ENCODE data around the gene TYW1B. TPM values are rescaled to one million over a fixed set of nuclear protein-coding genes. Genes with fewer than 3 reads are reported as not detected.
"Not testable (repeated sequence)": the region's sequence is repeated elsewhere in the genome, so short reads cannot be mapped to it uniquely, and the experiment has no call there.

Gene TYW1B
- total and polyA plus RNA-seq, 4 donors, result 1.4 to 4.8 (median 3.7) TPM

DNA sequence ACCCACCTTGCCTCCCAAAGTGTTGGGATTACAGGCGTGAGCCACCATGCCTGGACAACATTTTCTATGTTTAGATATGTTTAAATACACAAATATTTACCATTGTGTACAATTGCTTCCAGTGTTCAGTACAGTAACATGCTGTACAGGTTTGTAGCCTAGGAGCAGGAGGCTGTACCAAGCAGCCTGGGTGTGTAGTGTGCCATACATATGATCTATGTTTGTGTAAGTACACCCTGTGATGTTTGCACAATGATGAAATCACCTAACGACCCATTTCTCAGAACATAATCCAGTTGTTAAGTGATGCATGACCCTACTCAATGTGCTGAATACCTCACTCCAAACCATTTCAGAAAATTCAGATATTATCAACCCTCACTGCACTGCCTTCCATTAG lies 24.9 kb upstream of the TYW1B start:
- not testable (repeated sequence) for H3K9ac ChIP-seq (ENCODE audit: low read depth in 1 of 2, low read length in 2 of 2); H3K27ac ChIP-seq (ENCODE audit: low read depth in 1 of 2, low read length in 2 of 2); H3K4me3 ChIP-seq (ENCODE audit: low read depth in 1 of 3, low read length in 3 of 3); H3K27me3 ChIP-seq (ENCODE audit: control insufficient read depth in 4 of 4, insufficient read depth in 4 of 4, low read length in 3 of 4); H3K36me3 ChIP-seq (ENCODE audit: control insufficient read depth in 4 of 4, insufficient read depth in 3 of 4, low read depth in 1 of 4, low read length in 3 of 4); H3K4me1 ChIP-seq (ENCODE audit: control insufficient read depth in 4 of 4, insufficient read depth in 4 of 4, low read length in 3 of 4); H3K9me3 ChIP-seq (ENCODE audit: control insufficient read depth in 4 of 4, low read length in 3 of 4); DNase-seq (ENCODE audit: low spot score)
- 94% methylated on average over 1 of the region's 2 CpGs for WGBS

GRCh38 chr7:72850746-72851145 lies 22.7 kb upstream of the TYW1B start:
- not testable (repeated sequence) for H3K27ac ChIP-seq (ENCODE audit: low read depth in 1 of 2, low read length in 2 of 2); H3K9me3 ChIP-seq (ENCODE audit: control insufficient read depth in 4 of 4, low read length in 3 of 4); H3K36me3 ChIP-seq (ENCODE audit: control insufficient read depth in 4 of 4, insufficient read depth in 3 of 4, low read depth in 1 of 4, low read length in 3 of 4); H3K4me3 ChIP-seq (ENCODE audit: low read depth in 1 of 3, low read length in 3 of 3); H3K9ac ChIP-seq (ENCODE audit: low read depth in 1 of 2, low read length in 2 of 2); H3K27me3 ChIP-seq (ENCODE audit: control insufficient read depth in 4 of 4, insufficient read depth in 4 of 4, low read length in 3 of 4); DNase-seq (ENCODE audit: low spot score); H3K4me1 ChIP-seq (ENCODE audit: control insufficient read depth in 4 of 4, insufficient read depth in 4 of 4, low read length in 3 of 4)
- WGBS, result 83% methylated on average over 3 of the region's 3 CpGs

- not testable (repeated sequence) for H3K27ac ChIP-seq (ENCODE audit: low read depth in 1 of 2, low read length in 2 of 2); H3K27me3 ChIP-seq (ENCODE audit: control insufficient read depth in 4 of 4, insufficient read depth in 4 of 4, low read length in 3 of 4); H3K9me3 ChIP-seq (ENCODE audit: control insufficient read depth in 4 of 4, low read length in 3 of 4); H3K36me3 ChIP-seq (ENCODE audit: control insufficient read depth in 4 of 4, insufficient read depth in 3 of 4, low read depth in 1 of 4, low read length in 3 of 4); H3K4me1 ChIP-seq (ENCODE audit: control insufficient read depth in 4 of 4, insufficient read depth in 4 of 4, low read length in 3 of 4); DNase-seq (ENCODE audit: low spot score); H3K4me3 ChIP-seq (ENCODE audit: low read depth in 1 of 3, low read length in 3 of 3); H3K9ac ChIP-seq (ENCODE audit: low read depth in 1 of 2, low read length in 2 of 2)
- 96% methylated on average over 15 of the region's 15 CpGs for WGBS
These were observed 16.1 kb upstream of the TYW1B start for GRCh38 chr7:72844146-72844545.

- not testable (repeated sequence) for H3K36me3 ChIP-seq (ENCODE audit: control insufficient read depth in 4 of 4, insufficient read depth in 3 of 4, low read depth in 1 of 4, low read length in 3 of 4); H3K27ac ChIP-seq (ENCODE audit: low read depth in 1 of 2, low read length in 2 of 2); DNase-seq (ENCODE audit: low spot score); H3K9me3 ChIP-seq (ENCODE audit: control insufficient read depth in 4 of 4, low read length in 3 of 4); H3K27me3 ChIP-seq (ENCODE audit: control insufficient read depth in 4 of 4, insufficient read depth in 4 of 4, low read length in 3 of 4); H3K4me3 ChIP-seq (ENCODE audit: low read depth in 1 of 3, low read length in 3 of 3); H3K9ac ChIP-seq (ENCODE audit: low read depth in 1 of 2, low read length in 2 of 2); H3K4me1 ChIP-seq (ENCODE audit: control insufficient read depth in 4 of 4, insufficient read depth in 4 of 4, low read length in 3 of 4)
- WGBS, result 89% methylated on average over 4 of the region's 4 CpGs
These were observed 15.2 kb upstream of the TYW1B start for GRCh38 chr7:72843166-72843565.

GRCh38 chr7:72840966-72841511 lies 13.0 kb upstream of the TYW1B start:
- H3K9ac ChIP-seq (ENCODE audit: low read depth in 1 of 2, low read length in 2 of 2); DNase-seq (ENCODE audit: low spot score); H3K4me1 ChIP-seq (ENCODE audit: control insufficient read depth in 4 of 4, insufficient read depth in 4 of 4, low read length in 3 of 4); H3K27ac ChIP-seq (ENCODE audit: low read depth in 1 of 2, low read length in 2 of 2); H3K9me3 ChIP-seq (ENCODE audit: control insufficient read depth in 4 of 4, low read length in 3 of 4); H3K27me3 ChIP-seq (ENCODE audit: control insufficient read depth in 4 of 4, insufficient read depth in 4 of 4, low read length in 3 of 4); H3K4me3 ChIP-seq (ENCODE audit: low read depth in 1 of 3, low read length in 3 of 3): not testable (repeated sequence)
- 93% methylated on average over 6 of the region's 6 CpGs for WGBS
- H3K36me3 ChIP-seq (ENCODE audit: control insufficient read depth in 4 of 4, insufficient read depth in 3 of 4, low read depth in 1 of 4, low read length in 3 of 4), result peaks cover 0 to 12% (median 5%) of the 10 kb centered on the region in 4 donors

GRCh38 chr7:72838315-72838714 lies 10.3 kb upstream of the TYW1B start:
- H3K9ac ChIP-seq (ENCODE audit: low read depth in 1 of 2, low read length in 2 of 2); DNase-seq (ENCODE audit: low spot score); H3K4me1 ChIP-seq (ENCODE audit: control insufficient read depth in 4 of 4, insufficient read depth in 4 of 4, low read length in 3 of 4); H3K9me3 ChIP-seq (ENCODE audit: control insufficient read depth in 4 of 4, low read length in 3 of 4); H3K27ac ChIP-seq (ENCODE audit: low read depth in 1 of 2, low read length in 2 of 2); H3K4me3 ChIP-seq (ENCODE audit: low read depth in 1 of 3, low read length in 3 of 3); H3K27me3 ChIP-seq (ENCODE audit: control insufficient read depth in 4 of 4, insufficient read depth in 4 of 4, low read length in 3 of 4): not testable (repeated sequence)
- H3K36me3 ChIP-seq (ENCODE audit: control insufficient read depth in 4 of 4, insufficient read depth in 3 of 4, low read depth in 1 of 4, low read length in 3 of 4), result peaks cover 0 to 21% (median 9%) of the 10 kb centered on the region in 4 donors
- 97% methylated on average over 6 of the region's 6 CpGs for WGBS

- not testable (repeated sequence) for H3K9me3 ChIP-seq (ENCODE audit: control insufficient read depth in 4 of 4, low read length in 3 of 4); H3K4me1 ChIP-seq (ENCODE audit: control insufficient read depth in 4 of 4, insufficient read depth in 4 of 4, low read length in 3 of 4); DNase-seq (ENCODE audit: low spot score); H3K9ac ChIP-seq (ENCODE audit: low read depth in 1 of 2, low read length in 2 of 2); H3K27ac ChIP-seq (ENCODE audit: low read depth in 1 of 2, low read length in 2 of 2); H3K27me3 ChIP-seq (ENCODE audit: control insufficient read depth in 4 of 4, insufficient read depth in 4 of 4, low read length in 3 of 4); H3K4me3 ChIP-seq (ENCODE audit: low read depth in 1 of 3, low read length in 3 of 3)
- H3K36me3 ChIP-seq (ENCODE audit: control insufficient read depth in 4 of 4, insufficient read depth in 3 of 4, low read depth in 1 of 4, low read length in 3 of 4), result peaks cover 0 to 28% (median 14%) of the 10 kb centered on the region in 4 donors
- 94% methylated on average over 3 of the region's 3 CpGs for WGBS
These were observed 9.3 kb upstream of the TYW1B start for GRCh38 chr7:72837291-72837690.

DNA sequence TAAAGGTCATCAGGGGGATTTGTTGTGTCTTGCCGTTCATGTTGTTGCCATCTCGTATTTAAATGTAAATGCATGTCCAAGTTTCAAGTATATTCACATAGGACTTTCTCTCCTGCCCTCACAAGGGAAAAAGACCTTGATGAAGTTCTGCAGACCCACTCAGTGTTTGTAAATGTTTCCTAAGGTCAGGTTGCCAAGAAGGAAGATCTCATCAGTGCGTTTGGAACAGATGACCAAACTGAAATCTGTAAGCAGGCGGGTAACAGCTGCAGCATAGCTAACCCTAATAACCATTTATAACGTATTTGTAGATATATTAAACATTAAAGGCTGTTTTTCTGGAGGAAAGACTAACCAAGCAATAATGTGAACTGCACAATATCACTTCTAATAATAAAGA lies 2.6 kb upstream of the TYW1B start:
- H3K9me3 ChIP-seq (ENCODE audit: control insufficient read depth in 4 of 4, low read length in 3 of 4); H3K27me3 ChIP-seq (ENCODE audit: control insufficient read depth in 4 of 4, insufficient read depth in 4 of 4, low read length in 3 of 4); H3K9ac ChIP-seq (ENCODE audit: low read depth in 1 of 2, low read length in 2 of 2); DNase-seq (ENCODE audit: low spot score): not testable (repeated sequence)
- 37% methylated on average over 5 of the region's 5 CpGs for WGBS
- H3K4me1 ChIP-seq (ENCODE audit: control insufficient read depth in 4 of 4, insufficient read depth in 4 of 4, low read length in 3 of 4), result peaks cover 2 to 13% (median 6%) of the 10 kb centered on the region in 4 donors
- peak overlapping the region in 1 of 2 donors; percentile 98 for H3K27ac ChIP-seq (ENCODE audit: low read depth in 1 of 2, low read length in 2 of 2)
- H3K4me3 ChIP-seq (ENCODE audit: low read depth in 1 of 3, low read length in 3 of 3), result peak overlapping the region in 1 of 3 donors; percentile 56
- H3K36me3 ChIP-seq (ENCODE audit: control insufficient read depth in 4 of 4, insufficient read depth in 3 of 4, low read depth in 1 of 4, low read length in 3 of 4), result peaks cover 4 to 23% (median 8%) of the 10 kb centered on the region in 4 donors
